GM18499 (cell line): ENCODE results near the gene ANKS6.

Experiments used
- ATAC-seq: cut with Tn5 transposase; IDR thresholded peaks from one replicate; pipeline ENCODE4 v1.9.1; 2021; ENCODE audit warnings: moderate number of reproducible peaks; ENCODE audit not compliant: insufficient read depth, unreplicated experiment

The ANKS6 gene

GRCh38 chr9:98796364-98797101 is at the start of gene ANKS6:
TSS of gene ANKS6 (minus strand) at chr9:98796555. CDS start at chr9:98796491, 64 bp downstream.
- ATAC-seq: peak; percentile 44

DNA sequence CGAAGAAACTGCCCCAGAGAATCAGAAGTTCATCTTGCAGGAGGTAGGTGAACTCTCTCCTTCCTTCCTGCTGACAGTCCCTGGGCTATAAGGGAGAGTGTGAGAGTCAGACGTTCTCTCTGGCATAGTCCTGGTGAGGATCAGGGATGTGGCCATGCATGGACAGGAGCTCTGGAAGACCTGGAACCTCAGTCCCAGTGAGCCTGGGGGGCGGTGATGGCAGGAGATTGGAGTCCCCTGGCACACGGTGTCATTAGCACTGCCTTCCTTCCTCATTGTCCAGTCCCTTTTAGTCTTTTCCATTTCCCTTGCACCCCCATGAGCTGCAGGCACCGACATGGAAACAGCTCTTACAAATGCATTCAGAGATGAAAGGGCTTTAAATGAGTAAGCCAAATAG is 49.7 kb upstream of the ANKS6 start:
- no peak for ATAC-seq

DNA sequence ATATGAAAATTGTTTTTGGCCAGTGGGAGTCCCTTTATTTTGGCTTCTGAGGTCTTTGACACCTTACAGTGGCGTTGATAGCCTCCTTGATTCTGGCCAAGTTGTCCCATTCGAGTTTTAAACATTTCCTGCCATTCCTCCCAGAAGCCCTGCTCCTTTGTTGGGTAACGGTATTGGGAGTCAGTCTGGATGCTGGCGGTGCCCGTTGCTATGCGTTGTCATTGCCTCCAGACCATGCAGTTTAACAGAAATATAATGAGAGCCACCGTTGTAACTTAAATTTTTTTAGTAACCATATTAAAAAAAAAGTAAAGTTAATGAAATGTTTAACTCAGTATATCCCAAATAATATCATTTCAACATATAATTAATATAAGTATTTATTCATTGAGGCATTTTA is 46.2 kb upstream of the ANKS6 start:
- ATAC-seq: no peak

- no peak for ATAC-seq
These were observed 43.4 kb upstream of the ANKS6 start for GRCh38 chr9:98839724-98840123.

DNA sequence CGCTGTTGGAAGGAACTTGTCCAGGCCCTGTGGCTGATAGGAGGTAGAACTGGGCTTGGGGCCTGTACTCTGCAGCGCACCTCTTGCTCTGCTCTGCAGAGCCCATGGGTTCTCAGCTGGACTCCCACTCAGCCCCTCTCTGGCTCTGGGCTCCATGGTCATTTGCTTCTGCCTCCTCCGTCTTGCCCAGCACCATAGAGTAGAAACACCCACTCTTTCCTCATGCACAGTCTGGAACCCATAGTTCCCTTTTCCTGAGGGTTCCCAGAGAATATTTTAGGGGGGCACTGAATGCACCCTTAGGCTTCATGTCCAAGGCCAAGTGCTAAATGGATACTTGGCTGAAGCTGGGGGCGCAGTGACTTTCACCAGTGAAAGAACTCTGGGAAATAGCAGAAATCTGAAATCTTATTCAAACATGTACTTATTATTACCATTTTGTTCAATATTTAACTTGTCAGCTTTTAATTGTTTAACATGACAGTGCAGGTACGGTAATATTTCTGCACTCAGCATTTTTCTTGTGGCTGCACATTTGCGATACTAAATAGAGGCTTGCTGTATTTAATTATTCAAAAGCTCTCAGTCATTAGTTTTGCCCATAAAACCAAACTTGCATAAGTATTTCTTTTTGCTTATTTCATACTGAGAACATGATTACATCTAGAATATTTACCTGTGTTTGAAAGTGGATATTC is 42.7 kb upstream of the ANKS6 start:
- no peak for ATAC-seq

GRCh38 chr9:98838155-98838867 is 42.0 kb upstream of the ANKS6 start:
- no peak for ATAC-seq

GRCh38 chr9:98837516-98837915 is 41.2 kb upstream of the ANKS6 start:
- ATAC-seq: no peak

DNA sequence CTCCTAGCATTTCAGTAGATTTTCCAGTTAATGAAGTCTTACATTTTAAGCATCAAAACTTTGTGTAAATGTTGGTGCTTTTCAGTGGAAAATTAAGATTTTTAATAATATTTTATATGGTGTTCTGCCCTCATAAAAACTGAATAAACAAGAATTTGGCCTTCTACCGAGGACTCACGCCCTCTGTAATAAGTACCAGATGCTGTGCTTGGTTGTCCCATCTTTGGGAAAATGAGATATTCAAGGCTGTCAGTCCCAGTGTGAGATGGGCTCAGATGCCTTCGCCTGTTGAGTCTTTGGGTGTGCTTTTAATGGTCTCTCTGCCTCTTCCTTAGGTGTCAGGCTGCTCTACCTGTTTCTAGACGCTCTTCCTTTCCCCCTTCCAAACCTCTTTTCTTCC is 39.9 kb upstream of the ANKS6 start:
- no peak for ATAC-seq

DNA sequence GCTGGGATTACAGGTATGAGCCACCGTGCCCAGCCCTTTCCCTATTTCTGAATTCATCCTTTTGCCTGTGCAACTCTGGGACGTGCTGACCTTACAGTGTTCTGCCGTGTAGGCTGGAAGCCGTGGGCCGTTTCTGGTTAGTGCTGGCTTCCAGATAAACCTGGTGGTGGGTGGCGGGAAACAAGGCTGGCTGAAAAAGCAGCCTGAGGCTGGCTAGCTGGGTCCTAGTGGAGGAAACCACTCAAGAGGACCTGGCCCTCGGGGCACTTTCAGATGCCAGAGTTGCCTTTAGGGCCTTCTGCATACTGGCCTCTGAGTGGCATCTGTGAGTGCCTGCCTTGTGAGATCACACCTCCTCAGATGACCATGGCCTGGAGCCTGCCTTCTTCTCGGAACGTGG is 38.0 kb upstream of the ANKS6 start:
- no peak for ATAC-seq

- ATAC-seq: no peak
These were observed 37.0 kb upstream of the ANKS6 start for GRCh38 chr9:98833090-98833956.

GRCh38 chr9:98832768-98833089 is 36.4 kb upstream of the ANKS6 start:
- no peak for ATAC-seq

- ATAC-seq: no peak
These were observed 35.3 kb upstream of the ANKS6 start for GRCh38 chr9:98831696-98832095.

DNA sequence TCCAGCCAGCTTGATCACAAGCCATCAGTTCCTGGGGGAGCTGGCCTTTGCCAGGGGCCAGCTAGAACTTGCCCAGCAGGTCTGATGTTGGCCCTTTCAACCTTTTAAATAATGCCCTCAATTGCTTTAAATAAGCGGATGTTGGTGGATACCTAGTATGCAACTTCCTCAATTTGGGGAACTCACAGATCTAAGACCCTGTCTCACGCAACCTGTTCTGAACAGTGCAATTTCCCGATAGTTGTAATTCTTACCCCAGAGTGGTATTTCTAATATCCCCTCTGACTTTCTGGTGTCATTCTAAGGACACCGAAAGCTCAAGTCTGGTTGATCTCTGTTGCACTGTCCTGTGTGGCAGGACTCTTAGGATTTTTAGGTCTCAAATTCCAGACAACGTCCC is 34.2 kb upstream of the ANKS6 start:
- no peak for ATAC-seq

DNA sequence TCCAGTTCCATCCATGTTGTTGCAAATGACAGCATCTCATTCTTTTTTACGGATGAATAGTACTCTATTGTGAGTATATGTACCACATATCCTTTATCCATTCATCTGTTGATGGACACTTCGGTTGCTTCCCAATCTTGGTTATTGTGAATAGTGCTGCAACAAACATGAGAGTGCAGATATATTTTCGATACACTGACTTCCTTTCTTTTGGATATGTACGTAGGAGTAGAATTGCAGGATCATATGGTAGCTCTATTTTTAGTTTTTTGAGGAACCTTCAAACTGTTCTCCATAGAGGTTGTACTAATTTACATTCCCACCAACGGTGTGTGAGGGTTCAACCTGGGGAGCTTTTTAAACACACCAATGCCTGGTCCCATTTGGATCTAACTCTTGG is 33.4 kb upstream of the ANKS6 start:
- no peak for ATAC-seq

DNA sequence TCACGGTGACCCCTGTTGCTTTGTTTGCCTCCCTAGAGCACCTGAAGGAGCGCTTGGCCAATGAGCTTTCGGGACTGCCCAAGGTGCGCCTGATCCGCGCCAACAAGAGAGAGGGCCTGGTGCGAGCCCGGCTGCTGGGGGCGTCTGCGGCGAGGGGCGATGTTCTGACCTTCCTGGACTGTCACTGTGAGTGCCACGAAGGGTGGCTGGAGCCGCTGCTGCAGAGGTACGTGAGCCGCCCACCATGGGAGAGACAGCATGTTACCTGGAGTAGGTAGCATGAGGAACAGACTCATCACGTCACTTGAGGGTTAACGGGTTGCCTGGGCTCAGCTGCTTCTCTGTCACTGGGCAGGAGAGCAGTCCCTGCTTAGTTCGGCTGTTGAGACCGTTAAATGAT is 30.4 kb upstream of the ANKS6 start:
- ATAC-seq: no peak

DNA sequence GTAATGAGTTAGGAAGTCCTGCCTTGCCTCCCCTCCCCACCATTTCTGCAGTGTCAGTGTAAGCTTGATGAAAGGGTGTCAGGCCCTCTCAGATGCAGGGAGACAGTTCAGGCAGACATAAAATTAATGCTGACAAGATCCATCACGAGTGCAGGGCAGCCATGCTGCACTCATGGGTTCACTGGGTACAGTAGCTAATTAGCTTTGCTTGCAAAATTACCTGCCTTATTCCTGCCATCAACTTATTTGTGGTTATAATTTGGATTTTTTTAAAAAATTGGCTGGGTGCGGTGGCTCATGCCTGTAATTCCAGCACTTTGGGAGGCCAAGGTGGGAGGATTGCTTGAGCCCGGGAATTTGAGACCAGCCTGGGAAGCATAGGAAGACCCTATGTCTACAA is 29.1 kb upstream of the ANKS6 start:
- ATAC-seq: no peak

GRCh38 chr9:98823666-98824334 is 27.4 kb upstream of the ANKS6 start:
- ATAC-seq: no peak

- no peak for ATAC-seq
These were observed 26.3 kb upstream of the ANKS6 start for GRCh38 chr9:98822661-98823060.

- no peak for ATAC-seq
These were observed 25.5 kb upstream of the ANKS6 start for GRCh38 chr9:98821831-98822230.

GRCh38 chr9:98819231-98819630 is 22.9 kb upstream of the ANKS6 start:
- ATAC-seq: no peak
